ENCODE data around the gene NPAS1. TPM values are rescaled to one million over a fixed set of nuclear protein-coding genes. Genes with fewer than 3 reads are reported as not detected.

Gene NPAS1
- total and polyA plus RNA-seq, 2 of the 8 experiments (the other 6 are each of a cell fraction or from before 2014, with no cell fraction given), result 9.9 to 13.9 TPM

GRCh38 chr19:47047763-47048405, 28.2 kb downstream of the NPAS1 start (continued):
- TF ChIP-seq KDM4A (IDR thresholded peaks at IDR 0.05; ENCODE audit: low read depth, low read length, severe bottlenecking) (peak; percentile 95), SP2 (IDR thresholded peaks at IDR 0.05; ENCODE audit: low read length) (no peak), E2F6 (IDR thresholded peaks at IDR 0.05) (peak; percentile 92), PHF8 (conservative IDR thresholded peaks at IDR 0.05; ENCODE audit: low read depth, low read length) (no peak; the same call in 1 of the 2 replicates), SIRT6 (IDR thresholded peaks at IDR 0.05; ENCODE audit: low read length) (no peak), SAP30 (IDR thresholded peaks at IDR 0.05; ENCODE audit: insufficient read depth, insufficient replicate concordance, low read length) (peak; percentile 65), CBX5 (IDR thresholded peaks at IDR 0.05; ENCODE audit: low read depth, low read length) (no peak), FOSL1 (IDR thresholded peaks at IDR 0.05; ENCODE audit: insufficient read depth, low read depth, low read length) (no peak), HDAC6 (IDR thresholded peaks at IDR 0.05; ENCODE audit: low read depth, low read length) (no peak), CHD1 (IDR thresholded peaks at IDR 0.05; ENCODE audit: low read depth, low read length) (no peak), SRF (IDR thresholded peaks at IDR 0.05; ENCODE audit: low read depth, low read length) (no peak), BACH1 (IDR thresholded peaks at IDR 0.05; ENCODE audit: low read length) (no peak), CHD2 (IDR thresholded peaks at IDR 0.05; ENCODE audit: low read length) (peak; percentile 34; the same call in 1 of the 2 replicates), RFX5 (IDR thresholded peaks at IDR 0.05; ENCODE audit: borderline replicate concordance, low read depth, low read length) (no peak), USF2 (IDR thresholded peaks at IDR 0.05; ENCODE audit: low read length) (no peak), CTCF (IDR thresholded peaks at IDR 0.05; ENCODE audit: control extremely low read depth in 1 of 3, insufficient read depth in 1 of 3, low read depth in 1 of 3, low read length in 3 of 3) (no peak), NRF1 (IDR thresholded peaks at IDR 0.05; ENCODE audit: low read depth, low read length) (no peak), ATF3 (IDR thresholded peaks at IDR 0.05; ENCODE audit: insufficient read depth, low read depth, low read length) (no peak), SIX5 (IDR thresholded peaks at IDR 0.05; ENCODE audit: low read depth, low read length) (no peak), BRCA1 (IDR thresholded peaks at IDR 0.05; ENCODE audit: low read depth, low read length) (no peak)
